ENCODE results near the gene UST. TPM values are rescaled to one million over a fixed set of nuclear protein-coding genes. Genes with fewer than 3 reads are reported as not detected.
A peak's percentile ranks its signal among the peaks of the same experiment; 100 is the strongest.
"Not testable (repeated sequence)": the region's sequence is repeated elsewhere in the genome, so short reads cannot be mapped to it uniquely, and the experiment has no call there.

UST gene
- total RNA-seq, 2 donors from 2014 or later: 1.6 to 7.5 TPM

- H3K9me3 Mint-ChIP-seq: no peaks in the 10 kb centered on the region
- no peak for ATAC-seq (replicated peaks)
- no peaks in the 10 kb centered on the region for H3K36me3 Mint-ChIP-seq (ENCODE audit: low read depth)
- H3K4me3 Mint-ChIP-seq: peak overlapping the region; percentile 4
- peaks cover 43% of the 10 kb centered on the region for H3K4me1 Mint-ChIP-seq
- peak overlapping the region; percentile 68 for H3K27ac Mint-ChIP-seq
- no peaks in the 10 kb centered on the region for H3K27me3 Mint-ChIP-seq
Measured at GRCh38 chr6:149090937-149091336, 344.1 kb downstream of the UST start.

- Mint-ChIP-seq H3K4me1 (peaks cover 49% of the 10 kb centered on the region), H3K27ac (peak overlapping the region; percentile 94), H3K9me3 (peaks cover 7% of the 10 kb centered on the region), H3K27me3 (no peaks in the 10 kb centered on the region), H3K4me3 (peak overlapping the region; percentile 82), H3K36me3 (ENCODE audit: low read depth) (no peaks in the 10 kb centered on the region)
- ATAC-seq (replicated peaks): no peak
Measured at GRCh38 chr6:149093643-149094042, 346.8 kb downstream of the UST start.

- Mint-ChIP-seq H3K4me1 (peaks cover 46% of the 10 kb centered on the region), H3K36me3 (ENCODE audit: low read depth) (no peaks in the 10 kb centered on the region), H3K27me3 (no peaks in the 10 kb centered on the region), H3K9me3 (peaks cover 11% of the 10 kb centered on the region), H3K4me3 (peak overlapping the region; percentile 82), H3K27ac (peak overlapping the region; percentile 94)
- ATAC-seq (replicated peaks): peak; percentile 64
Measured at GRCh38 chr6:149094156-149094555, 347.3 kb downstream of the UST start.

GRCh38 chr6:149094934-149095351 lies 348.1 kb downstream of the UST start:
- Mint-ChIP-seq H3K9me3 (peaks cover 11% of the 10 kb centered on the region), H3K4me3 (peak overlapping the region; percentile 82), H3K27ac (peak overlapping the region; percentile 94), H3K36me3 (ENCODE audit: low read depth) (no peaks in the 10 kb centered on the region), H3K4me1 (peaks cover 46% of the 10 kb centered on the region), H3K27me3 (no peaks in the 10 kb centered on the region)
- peak; percentile 79 for ATAC-seq (replicated peaks)

GRCh38 chr6:149095842-149096241 lies 349.0 kb downstream of the UST start:
- ATAC-seq (replicated peaks): peak; percentile 22
- no peaks in the 10 kb centered on the region for H3K36me3 Mint-ChIP-seq (ENCODE audit: low read depth)
- H3K4me1 Mint-ChIP-seq: peaks cover 46% of the 10 kb centered on the region
- peaks cover 11% of the 10 kb centered on the region for H3K9me3 Mint-ChIP-seq
- no peaks in the 10 kb centered on the region for H3K27me3 Mint-ChIP-seq
- H3K4me3 Mint-ChIP-seq: peak overlapping the region; percentile 82
- peak overlapping the region; percentile 94 for H3K27ac Mint-ChIP-seq

- Mint-ChIP-seq H3K27me3 (no peaks in the 10 kb centered on the region), H3K4me1 (peaks cover 49% of the 10 kb centered on the region), H3K27ac (peak overlapping the region; percentile 70), H3K36me3 (ENCODE audit: low read depth) (no peaks in the 10 kb centered on the region), H3K9me3 (peaks cover 11% of the 10 kb centered on the region), H3K4me3 (peak overlapping the region; percentile 29)
- no peak for ATAC-seq (replicated peaks)
Measured at GRCh38 chr6:149097794-149098193, 351.0 kb downstream of the UST start.

- peaks cover 41% of the 10 kb centered on the region for H3K4me1 Mint-ChIP-seq
- H3K9me3 Mint-ChIP-seq: peaks cover 11% of the 10 kb centered on the region
- no peaks in the 10 kb centered on the region for H3K36me3 Mint-ChIP-seq (ENCODE audit: low read depth)
- no peak for ATAC-seq (replicated peaks)
- H3K27ac Mint-ChIP-seq: no peak overlapping the region
- no peak overlapping the region for H3K4me3 Mint-ChIP-seq
- H3K27me3 Mint-ChIP-seq: no peaks in the 10 kb centered on the region
Measured at GRCh38 chr6:149098700-149099276, 352.0 kb downstream of the UST start.

- Mint-ChIP-seq H3K4me3 (peak overlapping the region; percentile 11), H3K27ac (peak overlapping the region; percentile 24), H3K27me3 (no peaks in the 10 kb centered on the region), H3K9me3 (peaks cover 15% of the 10 kb centered on the region), H3K36me3 (ENCODE audit: low read depth) (no peaks in the 10 kb centered on the region), H3K4me1 (peaks cover 19% of the 10 kb centered on the region)
- ATAC-seq (replicated peaks): no peak
Measured at GRCh38 chr6:149102324-149102723, 355.5 kb downstream of the UST start.

GRCh38 chr6:149103950-149104349 lies 357.1 kb downstream of the UST start:
- H3K9me3 Mint-ChIP-seq; H3K4me3 Mint-ChIP-seq; H3K36me3 Mint-ChIP-seq (ENCODE audit: low read depth); H3K27ac Mint-ChIP-seq; H3K27me3 Mint-ChIP-seq; ATAC-seq (replicated peaks): not testable (repeated sequence)
- peaks cover 12% of the 10 kb centered on the region for H3K4me1 Mint-ChIP-seq

GRCh38 chr6:149107520-149107919 lies 360.7 kb downstream of the UST start:
- ATAC-seq (replicated peaks): no peak

GRCh38 chr6:149108038-149108748 lies 361.4 kb downstream of the UST start:
- Mint-ChIP-seq H3K4me1 (peaks cover 24% of the 10 kb centered on the region), H3K27ac (no peak overlapping the region), H3K27me3 (no peaks in the 10 kb centered on the region), H3K9me3 (peaks cover 3% of the 10 kb centered on the region), H3K4me3 (no peak overlapping the region), H3K36me3 (ENCODE audit: low read depth) (no peaks in the 10 kb centered on the region)
- ATAC-seq (replicated peaks): no peak

More at GRCh38 chr6:149107520-149107919, 360.7 kb downstream of the UST start:
- Mint-ChIP-seq H3K36me3 (ENCODE audit: low read depth) (no peaks in the 10 kb centered on the region), H3K9me3 (peaks cover 3% of the 10 kb centered on the region), H3K27ac (no peak overlapping the region), H3K27me3 (no peaks in the 10 kb centered on the region), H3K4me3 (no peak overlapping the region), H3K4me1 (peaks cover 20% of the 10 kb centered on the region)

- no peak for ATAC-seq (replicated peaks)
- H3K27ac Mint-ChIP-seq: no peak overlapping the region
- peaks cover 3% of the 10 kb centered on the region for H3K9me3 Mint-ChIP-seq
- no peak overlapping the region for H3K4me3 Mint-ChIP-seq
- H3K4me1 Mint-ChIP-seq: peaks cover 25% of the 10 kb centered on the region
- no peaks in the 10 kb centered on the region for H3K27me3 Mint-ChIP-seq
- no peaks in the 10 kb centered on the region for H3K36me3 Mint-ChIP-seq (ENCODE audit: low read depth)
Measured at GRCh38 chr6:149108749-149109100, 361.9 kb downstream of the UST start.

GRCh38 chr6:149109397-149110070 lies 362.7 kb downstream of the UST start:
- Mint-ChIP-seq H3K36me3 (ENCODE audit: low read depth) (no peaks in the 10 kb centered on the region), H3K4me1 (peaks cover 25% of the 10 kb centered on the region), H3K27ac (no peak overlapping the region), H3K9me3 (peaks cover 3% of the 10 kb centered on the region), H3K27me3 (no peaks in the 10 kb centered on the region), H3K4me3 (no peak overlapping the region)
- ATAC-seq (replicated peaks): no peak

- Mint-ChIP-seq H3K36me3 (ENCODE audit: low read depth) (no peaks in the 10 kb centered on the region), H3K4me3 (no peak overlapping the region), H3K27ac (no peak overlapping the region), H3K27me3 (no peaks in the 10 kb centered on the region), H3K4me1 (peaks cover 25% of the 10 kb centered on the region), H3K9me3 (no peaks in the 10 kb centered on the region)
- no peak for ATAC-seq (replicated peaks)
Measured at GRCh38 chr6:149111556-149112115, 364.8 kb downstream of the UST start.

GRCh38 chr6:149112976-149113375 lies 366.1 kb downstream of the UST start:
- Mint-ChIP-seq H3K27ac (peak overlapping the region; percentile 76), H3K9me3 (no peaks in the 10 kb centered on the region), H3K27me3 (no peaks in the 10 kb centered on the region), H3K36me3 (ENCODE audit: low read depth) (no peaks in the 10 kb centered on the region), H3K4me1 (peaks cover 25% of the 10 kb centered on the region), H3K4me3 (peak overlapping the region; percentile 52)
- ATAC-seq (replicated peaks): peak; percentile 67
